Measurements from ENCODE around the gene CEP126.

DNA sequence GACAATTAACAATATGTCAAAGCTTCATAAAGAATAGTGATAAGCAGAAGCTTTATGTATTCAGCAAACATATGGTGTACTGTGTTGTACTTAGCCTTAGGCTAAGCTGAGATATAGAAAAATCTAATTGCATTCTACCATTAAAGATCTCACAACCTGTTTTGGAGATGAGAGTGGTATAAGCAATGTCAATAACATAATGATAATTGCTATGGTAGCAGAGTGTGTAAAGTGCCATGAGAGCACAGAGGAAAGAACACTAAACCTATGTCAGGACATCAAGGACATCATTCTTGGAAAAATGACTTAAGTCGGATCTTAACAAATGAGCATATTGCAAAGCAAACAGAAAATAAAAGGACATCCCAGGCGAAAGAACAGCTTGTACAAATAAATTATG lies 30.1 kb downstream of the CEP126 start:
- no peak for TF ChIP-seq CTCF (IDR thresholded peaks at IDR 0.05; ENCODE audit: insufficient read depth, low read length)
- TF ChIP-seq SPI1 (IDR thresholded peaks at IDR 0.05; ENCODE audit: borderline replicate concordance, low read depth), result no peak
- no peak for TF ChIP-seq POLR2AphosphoS5 (IDR thresholded peaks at IDR 0.05; ENCODE audit: low read depth)
- no peak for TF ChIP-seq GABPA (IDR thresholded peaks at IDR 0.05; ENCODE audit: low read depth)

Data from HL-60 (cell line).